Heart right ventricle (tissue), 16 donors: ENCODE data around the gene MACROD2. TPM values are rescaled to one million over a fixed set of nuclear protein-coding genes. Genes with fewer than 3 reads are reported as not detected.

ENCODE experiments used
- ATAC-seq, 8 donors: fragments of 200-7000 bp; cut with Tn5 transposase; one replicate each; pipeline ENCODE4 v1.9.1; 2020; ENCODE audit warnings: mild to moderate bottlenecking in 8 of 8, moderate library complexity in 8 of 8, moderate number of reproducible peaks in 1 of 8
- DNase-seq, 2 donors: peaks; one replicate each; pipeline ENCODE4 v3.0.0-alpha.2; 2020
- H3K27ac ChIP-seq, 10 donors: fragments of 200-600 bp; sonication (generic) in 2 of 10; one replicate each; pipeline versions ENCODE4 v1.5.0 to v1.8.0; 2020 to 2022; ENCODE audit warnings: mild to moderate bottlenecking in 3 of 10
- H3K27me3 ChIP-seq, 7 donors: fragments of 200-600 bp; one replicate each; pipeline ENCODE4 v1.8.0; 2021 to 2022; ENCODE audit warnings: mild to moderate bottlenecking in 2 of 7
- H3K36me3 ChIP-seq, 9 donors: fragments of 200-600 bp; sonication (generic) in 1 of 9; one replicate each; pipeline versions ENCODE4 v1.5.0 to v1.8.0; 2020 to 2022; ENCODE audit warnings: mild to moderate bottlenecking in 2 of 9
- H3K4me1 ChIP-seq, 9 donors: fragments of 200-600 bp; sonication (generic) in 1 of 9; one replicate each; pipeline versions ENCODE4 v1.5.0 to v1.8.0; 2020 to 2022; ENCODE audit warnings: mild to moderate bottlenecking in 4 of 9
- H3K4me3 ChIP-seq, 10 donors: fragments of 200-600 bp; sonication (generic) in 2 of 10; one replicate each; pipeline versions ENCODE4 v1.5.0 to v1.8.0; 2020 to 2022; ENCODE audit warnings: mild to moderate bottlenecking in 7 of 10, moderate library complexity in 2 of 10
- H3K9me3 ChIP-seq, 11 donors: fragments of 200-600 bp in 10 of 11; sonication (generic) in 2 of 11; one replicate each; pipeline versions ENCODE4 v1.5.0 to v1.8.0; 2013 to 2022; ENCODE audit warnings: mild to moderate bottlenecking in 2 of 11, control low read depth in 1 of 11, moderate library complexity in 1 of 11
- CTCF ChIP-seq, 9 donors: fragments of 200-600 bp; sonication (generic) in 2 of 9; IDR thresholded peaks; one replicate each; pipeline versions ENCODE4 v1.5.0 to v1.8.0; 2021 to 2022; ENCODE audit warnings: antibody characterized with exemption in 9 of 9, mild to moderate bottlenecking in 5 of 9, moderate library complexity in 1 of 9
- WGBS, 2 donors: extraction: QIAGEN DNeasy Blood & Tissue Kit; methylation state at CpG; one replicate each; pipeline ENCODE4 v1.1.7; 2013; ENCODE audit warnings: inconsistent platforms in 1 of 2; 5-methylcytosine and 5-hydroxymethylcytosine counted together
- intact Hi-C, 10 donors: fragments of 100-400 bp; cut with DNase I; formaldehyde crosslinking; loops; one replicate each; pipeline versions ENCODE4 v1.11.1 to v1.14.2; 2022
- polyA plus RNA-seq, 2 donors: library from polyadenylated mRNA; stranded (reverse); fragments of 200-250 nt; gene quantifications; one replicate each; pipeline ENCODE4 v1.2.3, GENCODE V29; 2013
- total RNA-seq, 10 donors: library from RNA; stranded (reverse); fragmentation: NEBNext Ultra II Directional in 3 of 10; extraction: Animal tissue kit (Norgen Biotek cat#: 25700) in 3 of 10; gene quantifications; one replicate each; pipeline versions ENCODE4 v1.2.1 to v1.2.4, GENCODE V29; 2021 to 2023
- donor health status: Arrhythmogenic right ventricular cardiomyopathy.
- donor health status: ischemic (EF 13 %, LVEDD 7.1; RV severe dilation, severe dysfunction).
- donor health status: healthy with polysubstance abuse.
- donor health status: DM: no; HTN: yes; CAD: no.
- donor health status: DM: no; HTN: no; CAD: no.
- donor health status: ischemic (EF 25% LVEDD 6.9; RV normal size, moderate dysfunction).
- donor health status: ischemic (EF 25% LVEDD 5.7; RV mildly dilated, moderate dysfunction).
- donor health status: healthy.
- donor health status: DM: yes; HTN: yes; CAD: no.
- donor health status: Ischemic cardiomyopathy.
- donor health status: ischemic (EF 35%, LVEDD 5.7; RV mildly dilated, moderate dysfunction).
- donor health status: nonischemic (EF 11% LVEDD 7.7; RV severe dilation, severe dysfunction).
- donor health status: DM: yes; HTN: yes; CAD: no.
- donor health status: PGD.
- donor health status: ischemic (EF 29% LVEDD 5.4; RV normal size, mild dysfunction).
- donor health status: nonischemic (EF 23%, LVEDD 6.1; RV moderate dilation, normal function).

Gene MACROD2
- total and polyA plus RNA-seq, 12 donors: 0.28 to 6.4 (median 4.1) TPM

DNA sequence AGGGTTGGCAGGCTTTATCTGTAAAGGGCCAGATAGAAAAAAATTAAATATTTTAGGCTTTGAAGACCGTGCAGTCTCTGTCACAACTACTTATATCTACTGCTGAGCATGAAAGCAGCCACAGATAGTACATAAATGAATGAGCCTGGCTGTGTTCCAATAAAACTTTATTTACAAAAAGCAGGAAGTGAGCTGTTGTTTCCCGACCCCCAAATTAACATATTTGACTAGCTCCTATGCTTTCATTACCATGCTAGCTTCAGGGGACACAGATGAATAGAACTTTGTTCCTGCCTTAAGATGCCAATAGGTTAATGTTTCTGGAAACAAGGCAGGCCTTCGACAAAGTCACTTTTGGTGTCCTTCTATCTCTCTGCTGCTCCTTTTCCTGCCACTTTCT is 1400.1 kb downstream of the MACROD2 start:
- no peak overlapping the region for H3K4me3 ChIP-seq

GRCh38 chr20:15396026-15396425 is 1400.7 kb downstream of the MACROD2 start:
- no peaks in the 10 kb centered on the region for H3K4me1 ChIP-seq
- H3K27me3 ChIP-seq: no peaks in the 10 kb centered on the region
- intact Hi-C loops: no loop called here
- ATAC-seq: no peak
- 89 to 95% methylated on average over 2 of the region's 2 CpGs for WGBS, 2 donors
- H3K4me3 ChIP-seq: no peak overlapping the region
- TF ChIP-seq CTCF (IDR thresholded peaks at IDR 0.05): no peak
- no peak overlapping the region for H3K27ac ChIP-seq
- DNase-seq: no peak
- no peaks in the 10 kb centered on the region for H3K9me3 ChIP-seq
- no peaks in the 10 kb centered on the region for H3K36me3 ChIP-seq

More for the DNA sequence above, 1400.1 kb downstream of the MACROD2 start:
- Histone ChIP-seq H3K27me3 (no peaks in the 10 kb centered on the region), H3K36me3 (no peaks in the 10 kb centered on the region), H3K4me1 (no peaks in the 10 kb centered on the region), H3K9me3 (no peaks in the 10 kb centered on the region), H3K27ac (no peak overlapping the region)
- TF ChIP-seq CTCF (IDR thresholded peaks at IDR 0.05): no peak
- no peak for DNase-seq
- 72 to 74% methylated on average over 3 of the region's 3 CpGs for WGBS, 2 donors
- intact Hi-C loops: no loop called here
- no peak for ATAC-seq

GRCh38 chr20:15396900-15397299 is 1401.6 kb downstream of the MACROD2 start:
- no peaks in the 10 kb centered on the region for H3K36me3 ChIP-seq
- WGBS, 2 donors: 55 to 72% methylated on average over 3 of the region's 3 CpGs
- H3K9me3 ChIP-seq: no peaks in the 10 kb centered on the region
- TF ChIP-seq CTCF (IDR thresholded peaks at IDR 0.05): no peak
- intact Hi-C loops: no loop called here
- no peak overlapping the region for H3K27ac ChIP-seq
- H3K4me3 ChIP-seq: no peak overlapping the region
- no peaks in the 10 kb centered on the region for H3K4me1 ChIP-seq
- no peaks in the 10 kb centered on the region for H3K27me3 ChIP-seq
- DNase-seq (no peak), ATAC-seq (no peak)

GRCh38 chr20:15399781-15400180 is 1404.5 kb downstream of the MACROD2 start:
- TF ChIP-seq CTCF (IDR thresholded peaks at IDR 0.05): no peak
- Histone ChIP-seq H3K27me3 (no peaks in the 10 kb centered on the region), H3K9me3 (peaks cover 0 to 9% (median 0%) of the 10 kb centered on the region in 11 donors), H3K4me1 (no peaks in the 10 kb centered on the region), H3K36me3 (no peaks in the 10 kb centered on the region), H3K27ac (no peak overlapping the region), H3K4me3 (no peak overlapping the region)
- ATAC-seq (no peak), DNase-seq (no peak)
- WGBS, 2 donors: 64 to 68% methylated on average over 2 of the region's 2 CpGs
- intact Hi-C loops: no loop called here
